Endothelial cell of umbilical vein (primary cell): ENCODE data around the gene HEATR5A.

ENCODE experiments used
- CTCF ChIP-seq, 2 donors: IDR thresholded peaks; 1 replicate in 1 of 2; 2 replicates in 1 of 2; pipeline ENCODE4 v1.5.1; 2011; ENCODE audit warnings: low read length in 2 of 2, mild to moderate bottlenecking in 2 of 2, moderate library complexity in 2 of 2, control low read depth in 1 of 2, inconsistent platforms in 1 of 2, low read depth in 1 of 2; ENCODE audit not compliant: insufficient read depth in 1 of 2; ENCODE audit errors: extremely low read depth in 1 of 2
- EZH2 ChIP-seq: IDR thresholded peaks from 2 replicates; pipeline ENCODE4 v1.6.1; 2012; ENCODE audit warnings: borderline replicate concordance, low read depth, mild to moderate bottlenecking, moderate library complexity, low read length, inconsistent platforms; ENCODE audit not compliant: severe bottlenecking
- POLR2A ChIP-seq: IDR thresholded peaks from 2 replicates; pipeline ENCODE4 v1.6.1; 2012; ENCODE audit warnings: low read depth, mild to moderate bottlenecking, control low read depth, low read length

GRCh38 chr14:31269634-31270195, 150.6 kb downstream of the HEATR5A start:
- no peak for TF ChIP-seq EZH2
- TF ChIP-seq POLR2A = no peak
- TF ChIP-seq CTCF (IDR thresholded peaks at IDR 0.05; ENCODE audit: extremely low read depth in 1 of 2, insufficient read depth in 1 of 2, low read depth in 1 of 2, low read length in 2 of 2) = no peak
